GM12878 (cell line): ENCODE measurements around the gene CACNA2D1. TPM values are rescaled to one million over a fixed set of nuclear protein-coding genes. Genes with fewer than 3 reads are reported as not detected.

ENCODE experiments used
- ATAC-seq: fragments of 200-7000 bp; cut with Tn5 transposase; 3 replicates; pipeline ENCODE4 v1.9.1; 2020; ENCODE audit warnings: mild to moderate bottlenecking, moderate library complexity
- BruUV-seq: library from RNA; stranded (reverse); fragments of 400-500 nt; replicated peaks from 2 replicates; lab custom pipeline; 2021; lab: Mats Ljungman, UMichigan
- CTCF ChIA-PET: fragments of 300-600 bp; sonication (Branson Sonifier 250); formaldehyde crosslinking; extraction: SDS; loops from one replicate; lab custom pipeline; 2021; ENCODE audit warnings: inconsistent platforms; lab: Yijun Ruan, JAX
- POLR2A ChIA-PET: fragments of 350-600 bp; formaldehyde crosslinking; extraction: SDS; loops from one replicate; lab custom pipeline; 2021; ENCODE audit warnings: inconsistent platforms; lab: Charles Lee
- RAD21 ChIA-PET: fragments of 300-600 bp; sonication (Branson Sonifier 250); formaldehyde crosslinking; loops from one replicate; lab custom pipeline; 2023; ENCODE audit warnings: antibody characterized with exemption; ENCODE audit not compliant: unreplicated experiment; lab: Charles Lee
- SMC1A ChIA-PET: fragments of 300-600 bp; sonication (Branson Sonifier 250); formaldehyde crosslinking; loops from one replicate; lab custom pipeline; 2023; ENCODE audit not compliant: unreplicated experiment, uncharacterized antibody; lab: Charles Lee
- DNase-seq: peaks from one replicate; pipeline ENCODE4 v3.0.0-alpha.2; 2011; ENCODE audit warnings: low read depth, low spot score
- FAIRE-seq: peaks from 3 replicates; lab custom pipeline; 2011; peaks lifted over from hg19 to GRCh38; lab: Jason Lieb, UNC
- H2AFZ ChIP-seq: 2 replicates; pipeline ENCODE4 v1.6.0; 2011; ENCODE audit warnings: low read depth, low read length, control low read depth; ENCODE audit not compliant: control insufficient read depth
- H3K27ac ChIP-seq: 2 replicates; pipeline ENCODE4 v1.5.1; 2011; ENCODE audit warnings: control low read depth; ENCODE audit not compliant: control insufficient read depth, insufficient read depth
- H3K27me3 ChIP-seq, 2 experiments: replicated peaks in 1 of 2; 2 replicates each; pipeline versions ENCODE4 v1.6.0 to v1.6.1; 2011; ENCODE audit warnings: low read length in 1 of 2; ENCODE audit not compliant: control insufficient read depth in 2 of 2, insufficient read depth in 2 of 2
- H3K36me3 ChIP-seq, 2 experiments: 2 replicates each; pipeline ENCODE4 v1.5.1; 2011; ENCODE audit warnings: low read length in 1 of 2; ENCODE audit not compliant: control insufficient read depth in 2 of 2, insufficient read depth in 2 of 2
- H3K4me1 ChIP-seq: 2 replicates; pipeline ENCODE4 v1.6.1; 2011; ENCODE audit warnings: mild to moderate bottlenecking, low read length, moderate library complexity, mixed read lengths; ENCODE audit not compliant: control insufficient read depth, insufficient read depth
- H3K4me2 ChIP-seq: 2 replicates; pipeline ENCODE4 v1.6.0; 2011; ENCODE audit warnings: control low read depth; ENCODE audit not compliant: control insufficient read depth, insufficient read depth
- H3K4me3 ChIP-seq: fragments of 200-600 bp; sonication (generic); 2 replicates; pipeline ENCODE4 v1.5.1; 2016
- H3K79me2 ChIP-seq: 2 replicates; pipeline ENCODE4 v1.6.0; 2011; ENCODE audit warnings: low read length; ENCODE audit not compliant: control insufficient read depth, insufficient read depth
- H3K9ac ChIP-seq: 2 replicates; pipeline ENCODE4 v1.8.0; 2011; ENCODE audit warnings: low read length, control low read depth, mixed read lengths; ENCODE audit not compliant: control insufficient read depth, insufficient read depth
- H3K9me3 ChIP-seq: replicated peaks from 3 replicates; pipeline ENCODE4 v1.5.1; 2011; ENCODE audit warnings: mild to moderate bottlenecking, low read length; ENCODE audit not compliant: control insufficient read depth, insufficient read depth
- H4K20me1 ChIP-seq: 2 replicates; pipeline ENCODE4 v1.6.0; 2011; ENCODE audit not compliant: control insufficient read depth, insufficient read depth
- CREB1 ChIP-seq: IDR thresholded peaks from 2 replicates; pipeline ENCODE4 v1.6.1; 2012; ENCODE audit warnings: low read depth, mild to moderate bottlenecking, inconsistent platforms
- ETV6 ChIP-seq, 2 experiments: fragments of 450-650 bp in 1 of 2; IDR thresholded peaks in 1 of 2; conservative IDR thresholded peaks in 1 of 2; 2 replicates each; pipeline ENCODE4 v1.6.1; 2014; ENCODE audit warnings: antibody characterized with exemption in 1 of 2, borderline replicate concordance in 1 of 2, low read depth in 1 of 2, mild to moderate bottlenecking in 1 of 2, moderate library complexity in 1 of 2
- HDAC2 ChIP-seq: fragments of 200-600 bp; sonication (generic); IDR thresholded peaks from 2 replicates; pipeline ENCODE4 v1.6.1; 2017
- HDAC6 ChIP-seq: fragments of 200-600 bp; sonication (generic); IDR thresholded peaks from one replicate; pipeline ENCODE4 v1.8.0; 2017; ENCODE audit warnings: antibody characterized with exemption; ENCODE audit not compliant: unreplicated experiment
- IKZF2 ChIP-seq, 2 experiments: fragments of 450-650 bp; IDR thresholded peaks; 2 replicates each; pipeline ENCODE4 v1.6.1; 2017; ENCODE audit warnings: mild to moderate bottlenecking in 2 of 2, moderate library complexity in 2 of 2
- JUND ChIP-seq: IDR thresholded peaks from 2 replicates; pipeline ENCODE4 v1.6.1; 2012; ENCODE audit warnings: low read depth, mild to moderate bottlenecking, low read length, improper control_type of control experiment, moderate library complexity
- MXI1 ChIP-seq: fragments of 150-350 bp; IDR thresholded peaks from 2 replicates; pipeline ENCODE4 v1.6.1; 2011; ENCODE audit warnings: low read depth, mild to moderate bottlenecking, inconsistent platforms, low read length, improper control_type of control experiment
- NR2C2 ChIP-seq: IDR thresholded peaks from 2 replicates; pipeline ENCODE4 v1.6.1; 2011; ENCODE audit warnings: borderline replicate concordance, low read depth; ENCODE audit not compliant: control insufficient read depth, insufficient read length
- RAD21 ChIP-seq: IDR thresholded peaks from 2 replicates; pipeline ENCODE4 v1.6.1; 2011; ENCODE audit warnings: mild to moderate bottlenecking, low read depth, low read length, moderate library complexity; ENCODE audit not compliant: insufficient read depth
- RFX5 ChIP-seq: IDR thresholded peaks from 2 replicates; pipeline ENCODE4 v1.6.1; 2011; ENCODE audit warnings: low read depth, low read length, improper control_type of control experiment
- SP1 ChIP-seq: IDR thresholded peaks from one replicate; pipeline ENCODE4 v1.6.1; 2011; ENCODE audit warnings: low read depth, low read length
- SRF ChIP-seq, 2 experiments: IDR thresholded peaks; 2 replicates each; pipeline ENCODE4 v1.6.1; 2011; ENCODE audit warnings: low read depth in 2 of 2, low read length in 2 of 2, mild to moderate bottlenecking in 1 of 2, moderate library complexity in 1 of 2
- STAT1 ChIP-seq: fragments of 450-650 bp; conservative IDR thresholded peaks from 2 replicates; pipeline ENCODE4 v1.6.1; 2014; ENCODE audit warnings: antibody characterized with exemption, mild to moderate bottlenecking
- SUPT20H ChIP-seq: IDR thresholded peaks from 2 replicates; pipeline ENCODE4 v1.6.1; 2011; ENCODE audit warnings: low read depth, mild to moderate bottlenecking, low read length, moderate library complexity, borderline replicate concordance; ENCODE audit not compliant: control insufficient read depth
- TBL1XR1 ChIP-seq: IDR thresholded peaks from 2 replicates; pipeline ENCODE4 v1.6.1; 2012; ENCODE audit warnings: low read depth, low read length, improper control_type of control experiment
- whole genome bisulfite sequencing: methylation state at CpG from one replicate; pipeline ENCODE4 v1.1.6; 2016; ENCODE audit warnings: low lambda C conversion rate; ENCODE audit not compliant: insufficient replicate concordance, insufficient coverage; ENCODE audit errors: missing lambda C conversion rate; 5-methylcytosine and 5-hydroxymethylcytosine counted together
- in situ Hi-C: fragments of 300-500 bp; cut with MboI; formaldehyde crosslinking; loops from 9 replicates; pipeline ENCODE4 v1.14.3; 2018; ENCODE audit warnings: mixed read lengths
- intact Hi-C: fragments of 100-400 bp; cut with micrococcal nuclease; formaldehyde crosslinking; loops from one replicate; pipeline ENCODE4 v1.14.2; 2022; ENCODE audit not compliant: unreplicated experiment
- polyA plus RNA-seq, 11 experiments: library from polyadenylated mRNA; depleted of rRNA in 4 of 11; unstranded in 6 of 11; stranded (reverse) in 5 of 11; fragments of >200 nt; fragmentation: Nextera tagmentation in 4 of 11; fragmentation: Illumina TruSeq in 1 of 11; extraction: Ambion mirVana in 4 of 11; extraction: Trizol in 1 of 11; gene quantifications; 1 replicate in 1 of 11; 2 replicates in 10 of 11; pipeline versions ENCODE4 v1.2.1 to v1.2.3, GENCODE V29; 2011 to 2016; ENCODE audit warnings: inconsistent platforms in 2 of 11, missing spikeins in 2 of 11, low read depth in 1 of 11
- total RNA-seq, 4 experiments: library from RNA; depleted of rRNA in 3 of 4; stranded (reverse); fragments of >200 nt in 3 of 4; fragmentation: Illumina TruSeq in 1 of 4; extraction: Trizol in 1 of 4; gene quantifications; 2 replicates each; pipeline versions ENCODE4 v1.2.1 to v1.2.3, GENCODE V29; 2013 to 2021

Gene CACNA2D1
- total and polyA plus RNA-seq, 10 of the 15 experiments (the other 5 are each of a cell fraction or from before 2014, with no cell fraction given), result 0.14 to 14.8 (median 0.97) TPM

GRCh38 chr7:82244947-82245517 is 198.5 kb downstream of the CACNA2D1 start:
- in situ Hi-C loops, result loop anchor here (25.0 kb wide), 1 partner anchor 758 kb away; no protein-coding TSS in a partner anchor
- H3K27ac ChIP-seq, result no peak overlapping the region
- RAD21 ChIA-PET, result interaction anchor here (1.4 kb wide), 1 partner anchor 130 kb away, joined by 4 read pairs; no protein-coding TSS in a partner anchor
- H3K9ac ChIP-seq, result no peak overlapping the region
- WGBS, result 0% methylated on average over 3 of the region's 3 CpGs
- ATAC-seq (no peak), DNase-seq (no peak), FAIRE-seq (peak; percentile 27)
- no peaks in the 10 kb centered on the region for H3K36me3 ChIP-seq
- no peaks in the 10 kb centered on the region for H3K9me3 ChIP-seq
- BruUV-seq, result no TSS peak
- H3K27me3 ChIP-seq, result no peaks in the 10 kb centered on the region
- no peak overlapping the region for H2AFZ ChIP-seq
- H4K20me1 ChIP-seq, result no peaks in the 10 kb centered on the region
- no peak overlapping the region for H3K4me2 ChIP-seq
- intact Hi-C loops, result no loop called here
- CTCF ChIA-PET, result interaction anchor here (1.2 to 1.9 kb wide), 2 partner anchors 11 to 47 kb away, joined by 4 to 6 read pairs; no protein-coding TSS in a partner anchor
- no peaks in the 10 kb centered on the region for H3K4me1 ChIP-seq
- TF ChIP-seq RFX5, result no peak
- TF ChIP-seq JUND, result no peak
- TF ChIP-seq STAT1, result no peak
- TF ChIP-seq SRF (IDR thresholded peaks at IDR 0.05; ENCODE audit: low read depth in 2 of 2, low read length in 2 of 2), result no peak
- POLR2A ChIA-PET, result interaction anchor here (1.9 kb wide), 1 partner anchor 13 kb away, joined by 5 read pairs; no protein-coding TSS in a partner anchor
- H3K4me3 ChIP-seq, result no peak overlapping the region
- no peaks in the 10 kb centered on the region for H3K79me2 ChIP-seq
- SMC1A ChIA-PET, result interaction anchor here (1.7 kb wide), 1 partner anchor 34 kb away, joined by 4 read pairs; no protein-coding TSS in a partner anchor

GRCh38 chr7:82241356-82241755 is 202.2 kb downstream of the CACNA2D1 start:
- ChIA-PET SMC1A (interaction anchor here (0.9 to 2.0 kb wide), 5 partner anchors 10 to 365 kb away, joined by 3 to 5 read pairs (median 4); no protein-coding TSS in a partner anchor), RAD21 (no interaction called here), CTCF (interaction anchor here (0.5 kb wide), 1 partner anchor 17 kb away, joined by 3 read pairs; no protein-coding TSS in a partner anchor), POLR2A (interaction anchor here (0.7 kb wide), 1 partner anchor 149 kb away, joined by 4 read pairs; no protein-coding TSS in a partner anchor)
- no peak overlapping the region for H3K4me3 ChIP-seq
- BruUV-seq, result no TSS peak
- H3K27ac ChIP-seq, result no peak overlapping the region
- H2AFZ ChIP-seq, result no peak overlapping the region
- ATAC-seq, result no peak
- H3K27me3 ChIP-seq, result no peaks in the 10 kb centered on the region
- H3K79me2 ChIP-seq, result no peaks in the 10 kb centered on the region
- H3K9ac ChIP-seq, result no peak overlapping the region
- no peaks in the 10 kb centered on the region for H3K4me1 ChIP-seq
- intact Hi-C loops (no loop called here), in situ Hi-C loops (loop anchor here (25.0 kb wide), 1 partner anchor 754 kb away; no protein-coding TSS in a partner anchor)
- H3K4me2 ChIP-seq, result no peak overlapping the region
- FAIRE-seq, result no peak
- DNase-seq, result no peak
- H4K20me1 ChIP-seq, result no peaks in the 10 kb centered on the region
- H3K9me3 ChIP-seq, result no peaks in the 10 kb centered on the region
- no peaks in the 10 kb centered on the region for H3K36me3 ChIP-seq
- TF ChIP-seq HDAC2 (no peak), NR2C2 (no peak), SUPT20H (no peak), CREB1 (no peak), RAD21 (no peak), MXI1 (no peak), HDAC6 (no peak), ETV6 (conservative IDR thresholded peaks at IDR 0.05 in 1 of 2, IDR thresholded peaks at IDR 0.05 in 1 of 2; ENCODE audit: borderline replicate concordance in 1 of 2, low read depth in 1 of 2) (no peak), SP1 (no peak), TBL1XR1 (no peak), IKZF2 (IDR thresholded peaks at IDR 0.05) (no peak)
